Gastroesophageal sphincter (tissue), 4 donors: ENCODE measurements around the gene CCDC57. TPM values are rescaled to one million over a fixed set of nuclear protein-coding genes. Genes with fewer than 3 reads are reported as not detected.

Experiments
- ATAC-seq: fragments of 150-250 bp; one replicate; pipeline ENCODE4 v1.9.1; 2016; ENCODE audit warnings: mild to moderate bottlenecking, moderate library complexity
- H3K27ac ChIP-seq, 4 donors: fragments of 200-600 bp; sonication (generic) in 3 of 4; 1 replicate in 3 of 4; 2 replicates in 1 of 4; pipeline ENCODE4 v1.5.1; 2016 to 2019
- H3K27me3 ChIP-seq: fragments of 200-600 bp; sonication (generic); one replicate; pipeline ENCODE4 v1.5.1; 2019
- H3K36me3 ChIP-seq, 2 donors: fragments of 200-600 bp; sonication (generic); one replicate each; pipeline ENCODE4 v1.5.1; 2019; ENCODE audit warnings: control low read depth in 1 of 2
- H3K4me1 ChIP-seq, 3 donors: fragments of 200-600 bp; sonication (generic); 1 replicate in 2 of 3; 2 replicates in 1 of 3; pipeline ENCODE4 v1.5.1; 2016 to 2019; ENCODE audit warnings: control low read depth in 2 of 3
- H3K4me3 ChIP-seq, 2 donors: fragments of 200-600 bp; sonication (generic); one replicate each; pipeline ENCODE4 v1.5.1; 2019; ENCODE audit warnings: mild to moderate bottlenecking in 1 of 2, moderate library complexity in 1 of 2
- H3K9me3 ChIP-seq, 3 donors: fragments of 200-600 bp; sonication (generic); one replicate each; pipeline ENCODE4 v1.5.1; 2017 to 2019; ENCODE audit warnings: control low read depth in 2 of 3
- EP300 ChIP-seq: sonication (generic); formaldehyde crosslinking; IDR thresholded peaks from one replicate; pipeline ENCODE4 v1.6.1; 2017; ENCODE audit warnings: antibody characterized with exemption, mild to moderate bottlenecking
- POLR2A ChIP-seq, 2 donors: fragments of 450-650 bp; IDR thresholded peaks; one replicate each; pipeline ENCODE4 v1.6.1; 2017; ENCODE audit warnings: antibody characterized with exemption in 2 of 2, mild to moderate bottlenecking in 2 of 2, moderate library complexity in 1 of 2
- POLR2AphosphoS5 ChIP-seq: sonication (generic); formaldehyde crosslinking; IDR thresholded peaks from one replicate; pipeline ENCODE4 v1.6.1; 2017; ENCODE audit warnings: antibody characterized with exemption
- WGBS, 2 donors: methylation state at CpG; one replicate each; pipeline ENCODE4 v1.1.5; 2018; ENCODE audit warnings: low coverage in 1 of 2; 5-methylcytosine and 5-hydroxymethylcytosine counted together
- total RNA-seq, 4 donors: library from RNA; depleted of rRNA; stranded (reverse); fragments of >200 nt; gene quantifications; one replicate each; pipeline ENCODE4 v1.1.0, GENCODE V29; 2016
- TF ChIP-seq, protein P1 (sequence below), 4 experiments: fragments of 200-600 bp in 2 of 4; fragments of 450-650 bp in 2 of 4; sonication (generic) in 1 of 4; IDR thresholded peaks; one replicate each; pipeline ENCODE4 v1.5.1; 2017 to 2019; ENCODE audit warnings: antibody characterized with exemption in 4 of 4, mild to moderate bottlenecking in 2 of 4, moderate library complexity in 2 of 4

The CCDC57 gene
- total RNA-seq, 4 donors from 2014 or later = 6.5 to 28.2 (median 16.2) TPM

- Histone ChIP-seq H3K4me1 (peaks cover 0 to 12% (median 0%) of the 10 kb centered on the region in 3 donors), H3K36me3 (peaks cover 0 to 56% of the 10 kb centered on the region in 2 donors), H3K9me3 (no peaks in the 10 kb centered on the region), H3K27me3 (no peaks in the 10 kb centered on the region), H3K27ac (no peak overlapping the region), H3K4me3 (no peak overlapping the region)
- no peak for ATAC-seq
- 85 to 90% methylated on average over 7 of the region's 17 CpGs for WGBS, 2 donors
- TF ChIP-seq, protein P1, sequence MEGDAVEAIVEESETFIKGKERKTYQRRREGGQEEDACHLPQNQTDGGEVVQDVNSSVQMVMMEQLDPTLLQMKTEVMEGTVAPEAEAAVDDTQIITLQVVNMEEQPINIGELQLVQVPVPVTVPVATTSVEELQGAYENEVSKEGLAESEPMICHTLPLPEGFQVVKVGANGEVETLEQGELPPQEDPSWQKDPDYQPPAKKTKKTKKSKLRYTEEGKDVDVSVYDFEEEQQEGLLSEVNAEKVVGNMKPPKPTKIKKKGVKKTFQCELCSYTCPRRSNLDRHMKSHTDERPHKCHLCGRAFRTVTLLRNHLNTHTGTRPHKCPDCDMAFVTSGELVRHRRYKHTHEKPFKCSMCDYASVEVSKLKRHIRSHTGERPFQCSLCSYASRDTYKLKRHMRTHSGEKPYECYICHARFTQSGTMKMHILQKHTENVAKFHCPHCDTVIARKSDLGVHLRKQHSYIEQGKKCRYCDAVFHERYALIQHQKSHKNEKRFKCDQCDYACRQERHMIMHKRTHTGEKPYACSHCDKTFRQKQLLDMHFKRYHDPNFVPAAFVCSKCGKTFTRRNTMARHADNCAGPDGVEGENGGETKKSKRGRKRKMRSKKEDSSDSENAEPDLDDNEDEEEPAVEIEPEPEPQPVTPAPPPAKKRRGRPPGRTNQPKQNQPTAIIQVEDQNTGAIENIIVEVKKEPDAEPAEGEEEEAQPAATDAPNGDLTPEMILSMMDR (IDR thresholded peaks at IDR 0.05) = no peak
- TF ChIP-seq POLR2AphosphoS5 (no peak), EP300 (no peak), POLR2A (IDR thresholded peaks at IDR 0.05) (no peak)
These were observed 12.5 kb downstream of the CCDC57 start for GRCh38 chr17:82200135-82200534.

DNA sequence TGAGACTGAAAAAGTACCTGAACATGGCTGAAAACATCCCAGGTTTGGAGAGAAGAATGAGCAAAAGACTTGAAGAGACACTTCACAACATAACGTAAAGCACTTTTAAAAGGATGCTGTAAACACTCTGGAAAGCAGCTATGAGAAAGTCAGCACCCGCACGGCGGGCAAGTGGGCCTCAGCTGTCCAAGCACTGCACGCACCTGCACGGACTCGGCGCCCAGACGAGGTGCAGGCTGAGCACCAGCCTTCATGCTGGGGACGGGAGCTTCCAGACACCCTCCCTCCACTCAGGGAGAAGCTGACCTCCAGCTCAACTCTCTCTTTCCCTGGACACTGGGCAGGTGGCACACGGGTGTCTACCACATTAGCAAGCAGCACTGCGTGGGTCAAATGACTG is 13.1 kb downstream of the CCDC57 start:
- H3K4me1 ChIP-seq = peaks cover 0 to 6% (median 0%) of the 10 kb centered on the region in 3 donors
- TF ChIP-seq, protein P1 (IDR thresholded peaks at IDR 0.05) = no peak
- TF ChIP-seq POLR2AphosphoS5 (no peak), POLR2A (IDR thresholded peaks at IDR 0.05) (no peak), EP300 (no peak)
- no peak for ATAC-seq
- 87 to 100% methylated on average over 1 to 6 of the region's 12 CpGs for WGBS, 2 donors
- H3K4me3 ChIP-seq = no peak overlapping the region
- no peaks in the 10 kb centered on the region for H3K27me3 ChIP-seq
- H3K9me3 ChIP-seq = no peaks in the 10 kb centered on the region
- no peak overlapping the region for H3K27ac ChIP-seq
- peaks cover 0 to 63% of the 10 kb centered on the region in 2 donors for H3K36me3 ChIP-seq

GRCh38 chr17:82198092-82198491 is 14.6 kb downstream of the CCDC57 start:
- Histone ChIP-seq H3K4me3 (no peak overlapping the region), H3K27ac (no peak overlapping the region), H3K9me3 (no peaks in the 10 kb centered on the region), H3K27me3 (no peaks in the 10 kb centered on the region), H3K36me3 (peaks cover 0 to 77% of the 10 kb centered on the region in 2 donors), H3K4me1 (peaks cover 0 to 6% (median 0%) of the 10 kb centered on the region in 3 donors)
- WGBS, 2 donors = 91 to 100% methylated on average over 4 of the region's 4 CpGs
- TF ChIP-seq POLR2AphosphoS5 (no peak), EP300 (no peak), POLR2A (IDR thresholded peaks at IDR 0.05) (no peak)
- TF ChIP-seq, protein P1 (IDR thresholded peaks at IDR 0.05) = no peak
- ATAC-seq = no peak

DNA sequence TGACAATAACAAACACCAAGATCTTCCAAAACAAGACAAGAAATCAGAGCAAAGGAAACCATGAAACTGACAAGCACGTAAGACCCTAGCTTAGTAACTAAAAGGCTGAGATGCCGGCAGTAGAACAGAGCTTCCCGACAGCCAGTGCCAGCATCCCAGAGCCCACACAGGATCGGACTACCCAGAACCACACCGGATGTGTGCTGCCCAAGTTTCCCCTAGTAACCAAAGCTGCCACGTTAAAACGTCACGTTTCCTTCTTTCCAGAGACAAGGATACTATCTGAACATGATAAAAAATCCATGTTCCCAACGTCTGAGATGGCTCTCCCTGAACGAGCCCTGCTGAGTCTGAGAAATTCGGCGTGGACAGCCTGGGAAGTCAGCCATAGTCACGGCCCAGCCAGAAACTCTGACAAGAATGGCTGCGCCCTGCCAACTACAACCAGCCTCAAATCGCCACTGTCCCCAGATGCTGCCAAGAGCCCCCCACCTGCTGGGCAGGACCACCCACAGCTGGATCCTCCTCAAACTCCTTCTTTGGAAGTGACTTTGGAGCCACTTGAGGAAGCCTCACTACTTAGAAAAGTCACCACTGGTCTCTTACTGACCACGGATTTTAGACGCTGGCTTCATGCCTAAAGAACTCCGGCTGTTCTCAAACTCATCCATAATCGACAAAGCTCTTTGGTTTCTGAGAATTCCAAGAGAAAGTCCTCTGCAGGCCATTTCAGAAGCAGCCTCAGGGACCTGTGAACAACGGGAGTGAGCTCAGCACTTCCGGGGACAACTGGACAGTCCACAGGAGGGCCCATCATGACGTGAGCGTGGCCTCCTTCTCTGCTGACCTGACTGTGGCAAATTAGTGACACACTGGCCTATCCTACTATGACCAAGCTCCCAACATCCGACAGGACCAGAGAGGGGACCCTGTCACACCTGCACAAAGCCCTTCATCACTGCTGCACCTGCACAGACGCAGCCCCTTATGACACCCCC is 16.7 kb downstream of the CCDC57 start:
- H3K27ac ChIP-seq = peak overlapping the region in 3 of 4 donors; percentile 46 to 62 (median 58)
- peaks cover 0 to 6% (median 0%) of the 10 kb centered on the region in 3 donors for H3K4me1 ChIP-seq
- H3K27me3 ChIP-seq = no peaks in the 10 kb centered on the region
- no peaks in the 10 kb centered on the region for H3K9me3 ChIP-seq
- no peak overlapping the region for H3K4me3 ChIP-seq
- TF ChIP-seq EP300 (no peak), POLR2A (IDR thresholded peaks at IDR 0.05) (no peak), POLR2AphosphoS5 (no peak)
- TF ChIP-seq, protein P1 (IDR thresholded peaks at IDR 0.05) = no peak
- WGBS, 2 donors = 42% methylated on average over 15 of the region's 25 CpGs; no CpG with 5 or more reads in 1 of the 2 donors
- H3K36me3 ChIP-seq = peaks cover 0 to 90% of the 10 kb centered on the region in 2 donors
- peak; percentile 41 for ATAC-seq
